ENCODE results near the gene SESN3. TPM values are rescaled to one million over a fixed set of nuclear protein-coding genes. Genes with fewer than 3 reads are reported as not detected.
A peak's percentile ranks its signal among the peaks of the same experiment; 100 is the strongest.

SESN3 gene
- total RNA-seq, 4 donors from 2014 or later, result 57.9 to 106 (median 71.8) TPM

DNA sequence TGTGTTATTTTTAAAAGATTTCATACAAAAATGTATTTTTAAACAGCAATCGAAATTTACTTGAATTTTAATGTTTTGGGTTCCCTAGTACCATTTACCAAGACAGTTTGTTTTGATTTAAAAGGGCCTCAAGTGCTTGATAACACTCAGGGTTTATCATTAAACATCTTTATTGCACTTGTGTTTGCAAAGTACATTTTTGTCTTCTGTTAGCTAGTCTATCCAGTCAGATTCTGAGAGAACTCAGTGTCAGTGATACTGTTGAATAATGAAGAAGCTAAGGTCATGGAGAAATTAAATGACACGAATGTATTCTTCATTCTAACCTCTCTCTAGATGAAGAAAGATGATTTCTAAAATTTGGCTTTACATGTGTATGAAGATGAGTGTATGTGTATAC is 12.7 kb upstream of the SESN3 start:
- H3K27ac ChIP-seq, result no peak overlapping the region
- H3K4me1 ChIP-seq, result peaks cover 0 to 9% (median 1%) of the 10 kb centered on the region in 4 donors
- no peaks in the 10 kb centered on the region for H3K9me3 ChIP-seq
- no peaks in the 10 kb centered on the region for H3K27me3 ChIP-seq
- H3K4me3 ChIP-seq, result no peak overlapping the region
- TF ChIP-seq, protein P1, sequence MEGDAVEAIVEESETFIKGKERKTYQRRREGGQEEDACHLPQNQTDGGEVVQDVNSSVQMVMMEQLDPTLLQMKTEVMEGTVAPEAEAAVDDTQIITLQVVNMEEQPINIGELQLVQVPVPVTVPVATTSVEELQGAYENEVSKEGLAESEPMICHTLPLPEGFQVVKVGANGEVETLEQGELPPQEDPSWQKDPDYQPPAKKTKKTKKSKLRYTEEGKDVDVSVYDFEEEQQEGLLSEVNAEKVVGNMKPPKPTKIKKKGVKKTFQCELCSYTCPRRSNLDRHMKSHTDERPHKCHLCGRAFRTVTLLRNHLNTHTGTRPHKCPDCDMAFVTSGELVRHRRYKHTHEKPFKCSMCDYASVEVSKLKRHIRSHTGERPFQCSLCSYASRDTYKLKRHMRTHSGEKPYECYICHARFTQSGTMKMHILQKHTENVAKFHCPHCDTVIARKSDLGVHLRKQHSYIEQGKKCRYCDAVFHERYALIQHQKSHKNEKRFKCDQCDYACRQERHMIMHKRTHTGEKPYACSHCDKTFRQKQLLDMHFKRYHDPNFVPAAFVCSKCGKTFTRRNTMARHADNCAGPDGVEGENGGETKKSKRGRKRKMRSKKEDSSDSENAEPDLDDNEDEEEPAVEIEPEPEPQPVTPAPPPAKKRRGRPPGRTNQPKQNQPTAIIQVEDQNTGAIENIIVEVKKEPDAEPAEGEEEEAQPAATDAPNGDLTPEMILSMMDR (IDR thresholded peaks at IDR 0.05), result no peak
- TF ChIP-seq EP300 (IDR thresholded peaks at IDR 0.05) (no peak), POLR2A (IDR thresholded peaks at IDR 0.05) (no peak)
- WGBS, 2 donors, result 73 to 81% methylated on average over 2 of the region's 2 CpGs
- DNase-seq (ENCODE audit: low spot score in 2 of 2), result no peak
- no peaks in the 10 kb centered on the region for H3K36me3 ChIP-seq

DNA sequence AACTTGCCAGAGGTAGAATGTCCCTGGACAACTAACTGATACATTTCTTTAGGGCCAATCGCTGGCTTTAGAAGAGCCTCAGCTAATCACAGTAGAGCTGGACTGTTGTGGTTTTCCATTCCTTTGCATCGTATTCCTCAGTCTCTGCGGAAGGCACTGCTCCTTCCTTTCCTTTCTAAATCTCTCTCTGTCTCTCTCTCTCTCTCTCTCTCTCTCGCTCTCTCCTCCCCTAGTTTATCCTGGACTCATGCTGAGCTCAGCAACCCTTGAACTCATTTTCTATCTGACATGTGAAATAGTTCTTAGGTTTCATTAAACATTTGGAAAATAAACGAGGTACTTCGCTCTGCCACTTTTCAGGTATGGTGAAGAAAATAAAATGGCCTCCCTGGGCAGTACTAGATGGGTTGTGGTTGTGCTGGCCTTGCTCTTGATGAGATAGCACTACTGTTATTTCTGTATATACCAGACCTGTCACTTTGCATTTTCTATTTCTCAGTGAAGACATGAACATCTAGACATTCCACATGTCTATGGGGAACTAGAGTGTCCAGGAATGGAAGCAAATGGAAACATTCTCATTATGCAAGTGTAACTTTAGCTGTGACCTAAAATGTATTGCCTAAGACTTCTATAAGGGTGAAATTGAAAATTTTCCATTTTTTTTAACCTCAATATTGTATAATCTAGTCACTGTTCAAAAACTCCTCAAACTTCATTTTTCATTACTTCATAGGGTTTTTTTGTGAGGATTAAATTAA is 12.0 kb upstream of the SESN3 start:
- Histone ChIP-seq H3K36me3 (no peaks in the 10 kb centered on the region), H3K27me3 (no peaks in the 10 kb centered on the region), H3K9me3 (no peaks in the 10 kb centered on the region), H3K4me1 (peaks cover 0 to 6% (median 0%) of the 10 kb centered on the region in 4 donors), H3K27ac (peak overlapping the region in 3 of 4 donors; percentile 36 to 62 (median 62)), H3K4me3 (no peak overlapping the region)
- no peak for DNase-seq (ENCODE audit: low spot score in 2 of 2)
- no peak for TF ChIP-seq EP300 (IDR thresholded peaks at IDR 0.05)
- TF ChIP-seq, protein P1 (IDR thresholded peaks at IDR 0.05), result no peak
- TF ChIP-seq POLR2A (IDR thresholded peaks at IDR 0.05), result no peak
- 80 to 90% methylated on average over 6 of the region's 6 CpGs for WGBS, 2 donors

DNA sequence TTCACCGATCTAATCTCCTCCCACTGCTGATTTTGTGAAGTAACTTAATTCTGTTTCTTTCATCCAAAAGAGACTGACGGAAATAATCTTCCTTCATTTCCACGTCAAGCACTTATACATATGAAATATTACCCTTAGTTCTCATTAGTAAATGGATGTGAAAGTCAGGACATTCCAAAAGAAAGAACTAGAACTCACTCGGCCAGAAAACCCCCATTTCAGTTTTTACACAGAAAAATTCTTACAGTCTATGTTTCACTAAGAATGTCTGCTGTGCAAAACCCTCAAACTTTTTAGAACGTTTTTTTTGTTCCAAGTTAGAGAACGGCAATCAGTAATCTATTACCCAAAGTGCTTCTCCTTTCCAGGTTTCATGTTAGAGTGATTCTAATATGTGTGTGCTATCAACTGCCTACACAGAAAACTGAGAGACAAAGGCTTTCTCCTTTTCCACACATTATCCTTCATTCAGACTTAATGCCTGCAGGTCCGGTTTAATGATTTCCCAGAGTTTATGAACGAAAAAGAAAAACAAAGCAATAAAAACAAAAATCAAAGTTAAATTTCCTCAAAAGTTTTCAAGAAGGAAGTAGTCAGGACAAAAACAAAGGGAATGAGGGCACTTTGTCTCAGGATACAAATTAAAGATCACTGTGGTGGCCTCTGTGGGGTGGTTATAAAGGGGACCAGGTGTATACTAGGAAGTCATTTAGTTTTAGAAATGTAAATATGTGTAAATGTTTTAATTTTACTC is 11.3 kb upstream of the SESN3 start:
- Histone ChIP-seq H3K36me3 (no peaks in the 10 kb centered on the region), H3K27me3 (no peaks in the 10 kb centered on the region), H3K4me1 (peaks cover 0 to 6% (median 0%) of the 10 kb centered on the region in 4 donors), H3K9me3 (no peaks in the 10 kb centered on the region), H3K27ac (peak overlapping the region; percentile 6 to 62 (median 49)), H3K4me3 (peak overlapping the region in 1 of 4 donors; percentile 6)
- TF ChIP-seq POLR2A (IDR thresholded peaks at IDR 0.05) (no peak), EP300 (IDR thresholded peaks at IDR 0.05) (no peak)
- TF ChIP-seq, protein P1 (IDR thresholded peaks at IDR 0.05), result no peak
- 37 to 44% methylated on average over 8 of the region's 8 CpGs for WGBS, 2 donors
- no peak for DNase-seq (ENCODE audit: low spot score in 2 of 2)

DNA sequence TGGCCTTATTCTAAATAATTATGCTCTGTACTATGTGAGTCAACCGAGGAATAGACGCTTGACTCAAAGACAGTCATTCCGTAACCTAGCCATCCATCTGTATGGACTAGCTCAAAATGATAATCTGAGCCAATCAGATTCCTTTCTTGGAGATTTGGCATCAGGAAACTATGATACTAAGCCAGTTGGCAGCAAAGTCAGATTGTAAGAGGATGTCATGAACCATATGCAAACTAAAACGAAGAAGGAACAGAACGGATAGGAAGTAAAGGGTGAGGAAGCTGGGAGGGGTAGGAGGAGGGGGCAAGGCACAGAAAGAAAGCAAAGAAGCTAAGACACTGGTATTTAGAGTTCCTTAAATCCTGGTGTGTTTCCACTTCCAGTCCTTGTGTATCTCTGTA is 10.7 kb upstream of the SESN3 start:
- WGBS, 2 donors, result 48 to 55% methylated on average over 5 of the region's 5 CpGs
- TF ChIP-seq, protein P1 (IDR thresholded peaks at IDR 0.05), result no peak
- TF ChIP-seq POLR2A (IDR thresholded peaks at IDR 0.05), result no peak

More for the DNA sequence above, 10.7 kb upstream of the SESN3 start:
- Histone ChIP-seq H3K27me3 (no peaks in the 10 kb centered on the region), H3K4me3 (peak overlapping the region in 1 of 4 donors; percentile 6), H3K36me3 (no peaks in the 10 kb centered on the region), H3K4me1 (peaks cover 0 to 6% (median 0%) of the 10 kb centered on the region in 4 donors), H3K27ac (peak overlapping the region; percentile 6 to 62 (median 49)), H3K9me3 (no peaks in the 10 kb centered on the region)
- DNase-seq (ENCODE audit: low spot score in 2 of 2), result no peak
